OCI-LY3 (cell line): Measurements from ENCODE around the gene TNNC2.

Experiments used
- CTCF ChIP-seq: fragments of 200-600, 300-600 bp; sonication (generic); IDR thresholded peaks from 2 replicates; pipeline ENCODE4 v1.5.1; 2014; ENCODE audit warnings: antibody characterized with exemption, low read length, low read depth
- EZH2phosphoT487 ChIP-seq: fragments of 200-600 bp; shearing (Covaris generic); IDR thresholded peaks from 2 replicates; pipeline ENCODE4 v1.6.1; 2018; ENCODE audit warnings: antibody characterized with exemption, mixed run types, low read depth

- no peak for TF ChIP-seq CTCF
- no peak for TF ChIP-seq EZH2phosphoT487
Measured at GRCh38 chr20:45780159-45780558, 47.0 kb downstream of the TNNC2 start.
